Smooth muscle cell (in vitro differentiated cells): ENCODE measurements around the gene HSDL2. TPM values are rescaled to one million over a fixed set of nuclear protein-coding genes. Genes with fewer than 3 reads are reported as not detected.

Experiments used
- DNase-seq: peaks from one replicate; lab custom pipeline; 2025; ENCODE audit not compliant: unreplicated experiment; lab: John Stamatoyannopoulos, UW
- H2AFZ ChIP-seq: fragments of 200-600 bp; sonication (generic); 2 replicates; pipeline ENCODE4 v1.6.0; 2016; ENCODE audit warnings: antibody characterized with exemption, low read depth, mild to moderate bottlenecking
- H3F3A ChIP-seq: fragments of 200-600 bp; sonication (generic); 2 replicates; pipeline ENCODE4 v1.6.0; 2017; ENCODE audit warnings: antibody characterized with exemption, low read depth
- H3K27ac ChIP-seq: fragments of 200-600 bp; sonication (generic); 2 replicates; pipeline ENCODE4 v1.5.1; 2016; ENCODE audit warnings: low read depth, mild to moderate bottlenecking
- H3K27me3 ChIP-seq: fragments of 200-600 bp; sonication (generic); 2 replicates; pipeline ENCODE4 v1.6.1; 2016; ENCODE audit warnings: low read depth, mild to moderate bottlenecking
- H3K36me3 ChIP-seq: fragments of 200-600 bp; sonication (generic); 2 replicates; pipeline ENCODE4 v1.5.1; 2016; ENCODE audit warnings: low read depth
- H3K4me1 ChIP-seq: fragments of 200-600 bp; sonication (generic); 2 replicates; pipeline ENCODE4 v1.5.1; 2016; ENCODE audit warnings: low read depth
- H3K4me2 ChIP-seq: fragments of 200-600 bp; sonication (generic); 2 replicates; pipeline ENCODE4 v1.6.0; 2016; ENCODE audit warnings: mild to moderate bottlenecking
- H3K4me3 ChIP-seq: fragments of 200-600 bp; sonication (generic); 2 replicates; pipeline ENCODE4 v1.5.1; 2016; ENCODE audit warnings: mild to moderate bottlenecking
- H3K79me2 ChIP-seq: fragments of 200-600 bp; sonication (generic); 2 replicates; pipeline ENCODE4 v1.6.0; 2016; ENCODE audit warnings: low read depth, mild to moderate bottlenecking
- H3K9ac ChIP-seq: fragments of 200-600 bp; sonication (generic); 2 replicates; pipeline ENCODE4 v1.6.0; 2016; ENCODE audit warnings: low read depth
- H3K9me3 ChIP-seq: fragments of 200-600 bp; sonication (generic); replicated peaks from 2 replicates; pipeline ENCODE4 v1.5.1; 2016; ENCODE audit warnings: low read depth
- H4K20me1 ChIP-seq: fragments of 200-600 bp; sonication (generic); 2 replicates; pipeline ENCODE4 v1.6.0; 2016; ENCODE audit warnings: low read depth
- WGBS: methylation state at CpG from one replicate; pipeline ENCODE4 v1.1.7; 2016; ENCODE audit warnings: low lambda C conversion rate; 5-methylcytosine and 5-hydroxymethylcytosine counted together
- polyA plus RNA-seq: library from polyadenylated mRNA; unstranded; fragments of >200 nt; fragmentation: Nextera tagmentation; extraction: Ambion mirVana; gene quantifications from 2 replicates; pipeline ENCODE4 v1.2.1, GENCODE V29; 2016
- total RNA-seq: library from RNA; depleted of rRNA; stranded (reverse); fragments of >200 nt; gene quantifications from 2 replicates; pipeline ENCODE4 v1.2.3, GENCODE V29; 2014
- TF ChIP-seq, protein P1 (sequence below): fragments of 200-600 bp; sonication (generic); IDR thresholded peaks from 2 replicates; pipeline ENCODE4 v1.5.1; 2017; ENCODE audit warnings: borderline replicate concordance, mild to moderate bottlenecking, antibody characterized with exemption; ENCODE audit not compliant: insufficient read depth, poor library complexity, severe bottlenecking

The HSDL2 gene
- total and polyA plus RNA-seq, 2 experiments from 2014 or later = 8.7 to 18.7 TPM

DNA sequence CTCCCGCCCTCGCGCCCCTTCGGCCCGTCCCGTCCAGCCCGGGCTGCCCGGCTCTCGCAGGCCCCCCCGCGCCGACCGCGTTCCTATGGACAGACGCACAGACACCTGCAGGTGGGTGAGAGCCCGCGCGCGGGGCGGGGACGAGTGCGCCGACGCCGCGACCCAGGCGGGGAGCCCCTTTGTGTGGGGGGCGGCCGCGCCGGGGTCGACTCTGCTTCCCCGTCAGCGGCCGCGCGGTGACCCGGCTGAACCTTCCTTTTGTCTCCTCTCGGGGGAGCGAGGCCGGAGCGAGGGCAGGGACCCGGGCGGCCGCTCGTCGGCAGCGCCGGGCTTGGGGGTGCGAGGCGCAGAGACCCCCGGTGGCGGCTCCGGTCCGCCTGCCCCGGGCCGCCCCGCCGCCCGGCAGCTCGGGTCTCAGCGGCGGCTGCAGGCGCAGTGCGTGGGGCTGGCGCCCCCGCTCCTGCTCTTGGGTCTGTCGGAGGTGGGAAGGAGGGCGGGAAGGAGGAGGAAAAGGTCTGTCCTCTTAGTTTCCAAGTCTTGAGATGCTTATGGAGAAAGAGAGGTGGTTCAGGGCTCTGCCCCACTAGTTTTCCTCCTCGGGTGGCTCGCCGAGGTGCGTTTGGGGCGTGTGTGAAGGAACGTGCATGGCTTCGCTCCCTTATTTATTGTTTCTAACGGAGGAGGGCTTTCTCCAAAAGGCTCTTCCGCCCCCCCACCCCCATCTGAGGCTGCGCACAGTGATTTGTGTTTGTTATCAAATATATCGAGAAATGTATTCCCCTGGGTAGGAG is 107.3 kb downstream of the HSDL2 start:
- no peaks in the 10 kb centered on the region for H3K27me3 ChIP-seq
- peak overlapping the region; percentile 95 for H3K4me2 ChIP-seq
- H3K4me1 ChIP-seq = peaks cover 32% of the 10 kb centered on the region
- H3K9ac ChIP-seq = peak overlapping the region; percentile 45
- 1% methylated on average over 52 of the region's 80 CpGs for WGBS
- H3K4me3 ChIP-seq = peak overlapping the region; percentile 95
- H3K9me3 ChIP-seq = no peaks in the 10 kb centered on the region
- H3F3A ChIP-seq = no peaks in the 10 kb centered on the region
- peak overlapping the region; percentile 94 for H2AFZ ChIP-seq
- H4K20me1 ChIP-seq = no peaks in the 10 kb centered on the region
- TF ChIP-seq, protein P1, sequence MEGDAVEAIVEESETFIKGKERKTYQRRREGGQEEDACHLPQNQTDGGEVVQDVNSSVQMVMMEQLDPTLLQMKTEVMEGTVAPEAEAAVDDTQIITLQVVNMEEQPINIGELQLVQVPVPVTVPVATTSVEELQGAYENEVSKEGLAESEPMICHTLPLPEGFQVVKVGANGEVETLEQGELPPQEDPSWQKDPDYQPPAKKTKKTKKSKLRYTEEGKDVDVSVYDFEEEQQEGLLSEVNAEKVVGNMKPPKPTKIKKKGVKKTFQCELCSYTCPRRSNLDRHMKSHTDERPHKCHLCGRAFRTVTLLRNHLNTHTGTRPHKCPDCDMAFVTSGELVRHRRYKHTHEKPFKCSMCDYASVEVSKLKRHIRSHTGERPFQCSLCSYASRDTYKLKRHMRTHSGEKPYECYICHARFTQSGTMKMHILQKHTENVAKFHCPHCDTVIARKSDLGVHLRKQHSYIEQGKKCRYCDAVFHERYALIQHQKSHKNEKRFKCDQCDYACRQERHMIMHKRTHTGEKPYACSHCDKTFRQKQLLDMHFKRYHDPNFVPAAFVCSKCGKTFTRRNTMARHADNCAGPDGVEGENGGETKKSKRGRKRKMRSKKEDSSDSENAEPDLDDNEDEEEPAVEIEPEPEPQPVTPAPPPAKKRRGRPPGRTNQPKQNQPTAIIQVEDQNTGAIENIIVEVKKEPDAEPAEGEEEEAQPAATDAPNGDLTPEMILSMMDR = no peak
- no peak overlapping the region for H3K27ac ChIP-seq
- DNase-seq = no peak
- H3K36me3 ChIP-seq = no peaks in the 10 kb centered on the region
- peaks cover 13% of the 10 kb centered on the region for H3K79me2 ChIP-seq

DNA sequence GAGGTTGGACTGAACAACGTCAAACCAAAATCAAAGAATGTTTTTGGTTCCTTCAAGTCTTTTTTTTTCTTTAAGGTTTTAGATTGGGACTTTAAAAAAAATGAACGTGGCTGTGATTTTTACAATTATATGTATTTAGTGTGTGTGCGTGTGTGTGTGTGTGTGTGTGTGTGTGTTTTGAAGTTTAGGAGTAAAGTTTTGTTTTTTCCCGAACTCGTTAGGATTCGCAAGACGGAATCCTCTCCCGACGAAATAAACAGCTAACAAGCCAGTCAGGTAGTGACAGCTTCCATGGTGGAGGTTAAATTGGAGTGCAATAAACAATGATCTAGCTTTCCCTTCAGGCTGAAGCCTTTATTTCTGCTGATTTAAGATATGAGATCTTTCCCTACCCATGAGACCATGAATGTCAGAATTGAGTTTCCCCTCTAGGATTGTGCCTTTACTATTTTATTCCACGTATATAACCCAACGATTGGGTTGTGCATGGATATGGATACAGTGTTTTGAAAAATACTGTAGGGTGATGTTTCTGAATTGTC is 108.0 kb downstream of the HSDL2 start:
- WGBS = 12% methylated on average over 11 of the region's 11 CpGs
- Histone ChIP-seq H3K36me3 (no peaks in the 10 kb centered on the region), H3K27ac (no peak overlapping the region), H3K4me2 (peak overlapping the region; percentile 95), H3K9ac (peak overlapping the region; percentile 15), H3F3A (no peaks in the 10 kb centered on the region), H4K20me1 (no peaks in the 10 kb centered on the region), H3K79me2 (peaks cover 13% of the 10 kb centered on the region), H2AFZ (peak overlapping the region; percentile 94), H3K27me3 (no peaks in the 10 kb centered on the region), H3K4me1 (peaks cover 32% of the 10 kb centered on the region), H3K4me3 (peak overlapping the region; percentile 95), H3K9me3 (no peaks in the 10 kb centered on the region)
- no peak for DNase-seq
- TF ChIP-seq, protein P1 = no peak

DNA sequence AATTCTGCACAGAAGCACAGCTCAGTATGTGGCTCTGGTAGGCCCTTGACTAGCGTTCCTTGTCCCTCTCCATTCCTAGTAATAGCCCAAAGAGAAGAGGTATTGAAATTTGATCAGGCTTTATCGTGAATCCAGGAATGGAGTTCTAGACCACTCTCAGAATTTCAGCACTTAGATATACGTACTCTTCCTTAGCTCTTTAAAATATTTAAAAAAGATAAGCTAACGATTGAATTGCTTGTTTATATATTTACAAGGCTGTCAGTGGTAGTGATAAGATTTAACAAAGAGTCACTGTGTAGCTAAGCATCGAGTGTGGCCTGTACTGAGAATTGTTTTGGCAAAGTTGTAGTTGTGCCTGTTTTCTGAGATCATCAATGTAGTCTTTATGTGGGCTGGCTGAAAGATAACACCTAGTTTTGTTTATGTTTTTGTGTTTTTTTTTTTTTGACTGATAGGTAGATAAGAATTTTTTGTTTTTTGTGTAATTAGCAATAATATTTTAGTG is 109.2 kb downstream of the HSDL2 start:
- H3K4me2 ChIP-seq = no peak overlapping the region
- WGBS = 28% methylated on average over 5 of the region's 5 CpGs
- H3K79me2 ChIP-seq = peaks cover 13% of the 10 kb centered on the region
- TF ChIP-seq, protein P1 = no peak
- H3K27me3 ChIP-seq = no peaks in the 10 kb centered on the region
- H3K4me1 ChIP-seq = peaks cover 32% of the 10 kb centered on the region
- H3K36me3 ChIP-seq = peaks cover 7% of the 10 kb centered on the region
- no peak overlapping the region for H3K9ac ChIP-seq
- no peak overlapping the region for H2AFZ ChIP-seq
- H3F3A ChIP-seq = no peaks in the 10 kb centered on the region
- DNase-seq = no peak
- peaks cover 7% of the 10 kb centered on the region for H3K9me3 ChIP-seq
- no peaks in the 10 kb centered on the region for H4K20me1 ChIP-seq
- H3K4me3 ChIP-seq = peak overlapping the region; percentile 95
- H3K27ac ChIP-seq = no peak overlapping the region
